Lung (tissue), 12 donors: ENCODE data around the gene SLC12A7. TPM values are rescaled to one million over a fixed set of nuclear protein-coding genes. Genes with fewer than 3 reads are reported as not detected.

ENCODE experiments used
- ATAC-seq: fragments of 200-7000 bp; cut with Tn5 transposase; one replicate; pipeline ENCODE4 v1.9.1; 2020; ENCODE audit warnings: moderate number of reproducible peaks; ENCODE audit not compliant: insufficient read depth, low FRiP score
- DNase-seq, 3 donors: peaks; one replicate each; pipeline ENCODE4 v3.0.0-alpha.2; 2013 to 2017
- H3K27ac ChIP-seq, 2 donors: one replicate each; pipeline ENCODE4 v1.5.1; 2013; ENCODE audit warnings: mild to moderate bottlenecking in 2 of 2, moderate library complexity in 2 of 2, control low read depth in 1 of 2, inconsistent platforms in 1 of 2, low read depth in 1 of 2, low read length in 1 of 2
- H3K27me3 ChIP-seq, 3 donors: one replicate each; pipeline ENCODE4 v1.5.1; 2013; ENCODE audit warnings: low read length in 2 of 3; ENCODE audit not compliant: control insufficient read depth in 3 of 3, insufficient read depth in 3 of 3
- H3K36me3 ChIP-seq, 4 donors: one replicate each; pipeline ENCODE4 v1.5.1; 2013; ENCODE audit warnings: low read length in 4 of 4, mild to moderate bottlenecking in 1 of 4, moderate library complexity in 1 of 4; ENCODE audit not compliant: control insufficient read depth in 4 of 4, insufficient read depth in 4 of 4
- H3K4me1 ChIP-seq, 5 donors: one replicate each; pipeline ENCODE4 v1.5.1; 2013; ENCODE audit warnings: low read length in 5 of 5, mild to moderate bottlenecking in 2 of 5, moderate library complexity in 1 of 5; ENCODE audit not compliant: control insufficient read depth in 5 of 5, insufficient read depth in 5 of 5
- H3K4me3 ChIP-seq: one replicate; pipeline ENCODE4 v1.5.1; 2013; ENCODE audit warnings: mild to moderate bottlenecking, control low read depth, moderate library complexity
- H3K9ac ChIP-seq, 2 donors: one replicate each; pipeline ENCODE4 v1.5.1; 2013; ENCODE audit warnings: low read length in 2 of 2, control low read depth in 1 of 2; ENCODE audit not compliant: insufficient read depth in 1 of 2
- H3K9me3 ChIP-seq, 4 donors: one replicate each; pipeline ENCODE4 v1.5.1; 2013; ENCODE audit warnings: low read length in 3 of 4, mild to moderate bottlenecking in 1 of 4, moderate library complexity in 1 of 4; ENCODE audit not compliant: control insufficient read depth in 4 of 4, insufficient read depth in 3 of 4
- CTCF ChIP-seq: IDR thresholded peaks from 2 replicates; pipeline ENCODE4 v1.5.1; 2012; ENCODE audit warnings: mild to moderate bottlenecking; ENCODE audit errors: control extremely low read depth, extremely low read depth
- WGBS, 2 donors: extraction: QIAGEN DNeasy Blood & Tissue Kit; methylation state at CpG; one replicate each; pipeline ENCODE4 v1.1.7; 2013; 5-methylcytosine and 5-hydroxymethylcytosine counted together
- polyA plus RNA-seq, 2 donors: library from polyadenylated mRNA; stranded (reverse); fragments of 200-250 nt; gene quantifications; one replicate each; pipeline ENCODE4 v1.2.1, GENCODE V29; 2013
- total RNA-seq, 2 donors: library from RNA; depleted of rRNA in 1 of 2; stranded (reverse); fragments of >200 nt in 1 of 2; gene quantifications; one replicate each; pipeline ENCODE4 v1.2.1, GENCODE V29; 2014 to 2021
- donor health status: control.
- donor health status: control.
- donor health status: Bipolar disorder and iron deficiency.
- donor health status: healthy.
- donor health status: DM: yes; HTN: yes; CAD: no.

SLC12A7 gene
- total and polyA plus RNA-seq, 4 donors = 14.8 to 50.4 (median 39.8) TPM

DNA sequence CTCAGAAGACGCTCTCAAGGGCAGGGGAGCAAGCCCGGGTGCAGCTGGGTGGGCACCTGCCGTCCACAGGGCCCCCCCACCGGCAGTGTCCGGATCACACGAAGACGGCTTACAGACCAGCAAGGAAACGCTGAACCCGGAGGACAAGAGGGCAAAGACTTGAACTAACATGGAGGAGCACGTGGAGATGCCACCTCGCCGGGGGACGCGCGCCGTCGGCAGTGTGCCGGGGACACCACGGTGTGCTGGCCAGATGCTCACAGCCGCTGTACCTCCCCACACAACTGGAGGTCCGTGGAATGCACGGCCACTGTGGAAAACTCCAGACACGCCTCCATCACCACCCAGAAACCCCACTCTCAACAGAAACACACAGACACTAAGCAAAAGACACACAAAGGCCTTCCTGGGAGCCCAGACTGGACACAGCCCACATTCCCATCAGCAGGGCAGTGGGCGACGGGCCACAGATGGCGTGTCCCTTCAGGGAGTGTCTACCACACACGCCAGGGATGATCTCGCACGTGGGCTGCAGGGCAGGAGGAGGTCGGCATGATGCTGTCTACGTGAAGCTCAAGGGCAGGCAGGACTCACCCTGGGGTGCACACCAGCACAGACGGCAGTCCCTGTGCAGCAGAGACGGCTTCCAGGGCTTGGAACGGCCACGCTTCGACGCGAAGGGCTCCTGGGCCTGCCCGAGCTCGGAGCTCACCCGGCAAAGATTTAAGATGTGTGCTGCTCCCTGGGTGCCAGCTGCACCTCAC, 8.6 kb upstream of the SLC12A7 start:
- no peaks in the 10 kb centered on the region for H3K27me3 ChIP-seq
- TF ChIP-seq CTCF = no peak
- H3K9ac ChIP-seq = no peak overlapping the region
- H3K36me3 ChIP-seq = no peaks in the 10 kb centered on the region
- H3K9me3 ChIP-seq = no peaks in the 10 kb centered on the region
- H3K4me3 ChIP-seq = no peak overlapping the region
- peaks cover 0 to 44% (median 6%) of the 10 kb centered on the region in 5 donors for H3K4me1 ChIP-seq
- ATAC-seq (no peak), DNase-seq (no peak)
- WGBS, 2 donors = 89 to 92% methylated on average over 41 of the region's 41 CpGs
- no peak overlapping the region for H3K27ac ChIP-seq

GRCh38 chr5:1119312-1119831, 7.5 kb upstream of the SLC12A7 start:
- H3K27me3 ChIP-seq = no peaks in the 10 kb centered on the region
- 93 to 94% methylated on average over 28 of the region's 28 CpGs for WGBS, 2 donors
- DNase-seq (no peak), ATAC-seq (no peak)
- H3K4me3 ChIP-seq = no peak overlapping the region
- H3K9ac ChIP-seq = no peak overlapping the region
- no peaks in the 10 kb centered on the region for H3K36me3 ChIP-seq
- peaks cover 0 to 35% (median 6%) of the 10 kb centered on the region in 5 donors for H3K4me1 ChIP-seq
- TF ChIP-seq CTCF = no peak
- H3K9me3 ChIP-seq = no peaks in the 10 kb centered on the region
- no peak overlapping the region for H3K27ac ChIP-seq

DNA sequence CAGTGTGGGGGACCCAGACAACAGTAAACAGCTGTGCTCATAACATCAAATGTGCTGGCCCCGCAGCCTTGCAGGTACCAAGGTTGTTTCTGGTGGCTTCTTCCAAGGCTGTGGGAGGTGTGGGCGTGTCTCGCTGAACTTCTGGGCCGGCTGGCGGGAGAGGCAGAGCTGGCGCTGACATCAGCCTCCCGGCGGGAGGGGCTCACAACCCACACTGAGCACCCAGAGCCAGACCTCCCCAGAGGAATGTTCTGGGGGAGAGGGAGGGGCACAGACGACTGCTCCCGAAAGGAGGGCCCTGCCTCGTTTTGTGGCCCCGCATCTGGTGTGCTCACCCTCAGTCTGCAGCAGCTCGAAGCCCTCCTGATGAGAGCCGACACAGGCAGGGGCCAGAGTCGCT, 6.9 kb upstream of the SLC12A7 start:
- 67 to 92% methylated on average over 15 of the region's 15 CpGs for WGBS, 2 donors

More for the DNA sequence above, 6.9 kb upstream of the SLC12A7 start:
- H3K4me3 ChIP-seq = no peak overlapping the region
- no peaks in the 10 kb centered on the region for H3K27me3 ChIP-seq
- H3K27ac ChIP-seq = peak overlapping the region in 1 of 2 donors; percentile 61
- peak in 2 of 3 donors; percentile 60 to 70 for DNase-seq
- no peak for ATAC-seq
- H3K4me1 ChIP-seq = peaks cover 0 to 30% (median 6%) of the 10 kb centered on the region in 5 donors
- no peaks in the 10 kb centered on the region for H3K9me3 ChIP-seq
- H3K9ac ChIP-seq = no peak overlapping the region
- H3K36me3 ChIP-seq = no peaks in the 10 kb centered on the region
- TF ChIP-seq CTCF = no peak
